H54 (cell line): ENCODE results near the gene MT1B.

Source experiments
- DNase-seq: peaks from one replicate; pipeline ENCODE4 v3.0.0; 2011; ENCODE audit warnings: low spot score, mixed read lengths; ENCODE audit not compliant: insufficient read length
- FAIRE-seq: peaks from 3 replicates; lab custom pipeline; 2011; peaks lifted over from hg19 to GRCh38; lab: Jason Lieb, UNC
- POLR2A ChIP-seq: IDR thresholded peaks from 2 replicates; pipeline ENCODE4 v1.6.1; 2011; ENCODE audit warnings: low read depth, mild to moderate bottlenecking, low read length

The MT1B gene

DNA sequence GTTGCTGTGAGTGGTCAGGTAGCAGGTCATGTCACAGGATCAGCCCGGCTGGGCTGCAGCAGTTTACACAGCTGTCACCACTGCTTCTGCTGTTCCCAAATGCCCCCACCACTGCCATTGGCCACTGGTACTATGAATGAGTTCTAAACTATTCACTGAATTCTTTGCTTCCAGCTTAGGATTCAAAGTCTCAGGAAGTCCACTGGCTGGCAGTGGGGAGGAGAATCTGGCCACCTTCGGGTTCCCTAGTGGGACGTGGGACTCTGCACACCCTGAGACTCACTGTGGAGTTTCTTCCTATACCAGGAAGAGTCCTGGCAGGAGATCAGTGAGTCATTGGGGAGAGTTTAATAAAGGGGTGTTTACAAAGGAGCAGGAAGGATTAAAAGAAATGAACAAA, 37.5 kb downstream of the MT1B start:
- FAIRE-seq (no peak), DNase-seq (no peak)
- no peak for TF ChIP-seq POLR2A

DNA sequence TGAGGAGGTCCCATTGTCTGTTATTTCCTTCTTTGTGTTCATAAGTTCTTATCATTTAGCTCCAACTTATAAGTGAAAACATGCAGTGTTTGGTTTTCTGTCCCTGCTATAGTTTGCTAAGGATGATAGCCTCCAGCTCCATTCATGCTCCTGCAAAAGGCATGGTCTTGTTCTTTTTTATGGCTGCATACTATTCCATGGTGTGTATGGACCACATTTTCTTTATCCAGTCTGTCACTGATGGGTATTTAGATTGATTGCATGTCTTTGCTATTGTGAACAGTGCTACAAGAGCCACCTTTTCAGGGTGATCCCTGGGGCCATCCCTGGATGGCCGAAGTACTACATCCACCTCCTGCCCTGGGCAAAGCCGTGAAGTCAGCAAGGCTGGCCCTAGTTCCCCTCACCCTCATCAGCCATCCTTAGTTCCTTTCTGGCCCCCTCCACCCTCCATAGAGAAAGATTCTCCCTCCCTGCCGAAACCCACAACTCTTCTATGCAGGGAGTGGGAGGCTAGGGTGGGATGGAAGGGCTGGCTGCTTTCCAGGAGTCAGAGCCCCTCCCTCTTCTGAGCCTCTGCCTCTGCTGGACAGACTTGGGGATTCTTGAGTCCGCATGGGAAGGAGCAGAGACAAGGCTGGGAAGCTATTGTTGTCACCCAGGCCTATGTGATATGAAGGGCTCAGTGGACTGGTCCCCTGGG, 38.9 kb downstream of the MT1B start:
- no peak for FAIRE-seq
- no peak for TF ChIP-seq POLR2A
- no peak for DNase-seq

DNA sequence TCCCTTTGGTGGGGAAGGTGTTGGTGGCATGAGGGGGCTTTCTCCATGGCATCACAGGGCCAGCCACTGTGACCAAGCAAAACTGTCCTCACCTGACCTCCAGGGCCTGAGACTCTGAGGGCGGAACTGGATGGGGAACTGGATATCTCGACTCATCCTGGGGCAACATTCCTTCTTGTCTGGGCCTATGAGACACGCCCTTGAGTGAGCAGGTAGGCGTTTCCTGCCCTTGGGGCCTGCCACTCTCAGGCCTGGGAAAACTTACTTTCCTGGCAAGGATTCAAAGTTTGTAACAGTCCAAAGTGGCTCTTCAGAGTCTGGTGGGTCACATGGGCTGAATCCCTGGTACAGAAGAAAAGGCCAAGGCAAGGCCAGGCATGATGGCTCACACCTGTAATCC, 40.2 kb downstream of the MT1B start:
- TF ChIP-seq POLR2A = no peak
- FAIRE-seq = peak; percentile 43

DNA sequence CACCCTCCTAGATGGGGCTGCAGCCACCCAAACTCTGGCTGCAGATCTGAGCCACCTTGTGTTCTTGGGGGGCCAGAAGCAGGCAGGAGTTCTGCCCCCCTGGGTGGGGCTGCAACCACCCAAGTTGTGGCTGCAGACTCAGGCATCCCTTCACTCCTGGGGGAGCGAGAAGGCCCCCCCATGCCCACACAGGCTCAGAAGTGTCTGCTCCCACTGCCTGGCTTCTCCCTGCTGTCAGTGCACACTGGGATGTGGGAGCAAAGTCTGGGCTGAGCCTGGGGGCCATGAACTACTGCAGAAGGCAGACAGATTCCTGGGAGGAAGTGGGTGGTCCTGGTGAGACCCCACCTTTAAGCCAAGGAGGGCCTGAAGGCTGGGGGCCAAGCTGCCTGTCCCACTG, 43.6 kb downstream of the MT1B start:
- DNase-seq = no peak
- no peak for TF ChIP-seq POLR2A
- FAIRE-seq = no peak

More for the DNA sequence above, 40.2 kb downstream of the MT1B start:
- peak; percentile 73 for DNase-seq

DNA sequence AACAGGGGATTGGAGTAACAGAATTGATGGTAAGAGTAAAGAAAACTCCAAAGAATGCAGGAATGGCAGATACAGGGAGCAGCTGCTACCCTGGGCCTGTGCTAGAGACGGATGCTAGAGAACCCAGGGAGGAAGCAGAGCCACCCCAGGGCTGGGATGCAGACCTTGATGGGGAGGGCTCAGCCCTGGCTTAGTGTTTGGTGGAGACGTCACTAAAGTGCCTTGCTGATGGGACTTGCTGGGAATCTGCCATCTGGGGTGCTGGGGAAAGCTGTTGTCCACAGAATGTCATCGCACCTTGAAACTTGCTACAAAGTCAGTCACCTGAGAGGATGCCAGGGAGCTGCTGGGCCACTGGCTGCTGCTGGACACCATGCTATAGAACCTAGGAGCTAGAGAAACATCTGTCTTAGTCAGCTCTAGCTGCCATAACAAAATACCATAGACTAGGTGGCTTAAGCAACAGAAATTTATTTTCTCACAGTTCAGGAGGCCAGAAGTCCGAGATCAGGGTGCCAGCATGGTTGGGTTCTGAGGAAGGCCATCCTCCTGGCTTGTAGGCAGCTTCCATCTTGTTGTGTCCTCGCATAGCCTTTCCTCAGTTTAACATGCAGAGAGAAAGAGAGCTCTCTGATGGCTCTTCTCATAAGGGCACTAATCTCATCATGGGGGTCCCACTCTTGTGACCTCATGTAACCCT, 45.9 kb downstream of the MT1B start:
- FAIRE-seq (no peak), DNase-seq (no peak)
- no peak for TF ChIP-seq POLR2A

DNA sequence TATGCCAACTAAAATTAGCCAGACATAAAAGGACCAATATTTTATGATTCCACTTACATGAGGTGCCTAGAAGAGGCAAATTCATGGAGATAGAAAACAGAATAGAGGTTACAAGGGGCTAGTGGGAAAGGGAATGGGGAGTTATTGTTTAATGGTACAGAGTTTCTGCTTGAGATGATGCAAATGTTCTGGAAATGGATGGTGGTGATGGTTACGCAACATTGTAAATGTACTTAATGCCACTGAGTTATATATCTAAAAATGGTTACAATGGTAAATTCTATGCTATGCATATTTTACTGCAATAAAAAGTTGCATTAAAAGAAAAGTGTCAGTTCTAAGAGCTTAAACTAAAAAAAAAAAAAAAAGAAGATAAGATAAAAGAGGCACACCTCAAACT, 48.5 kb downstream of the MT1B start:
- TF ChIP-seq POLR2A = no peak
- FAIRE-seq (no peak), DNase-seq (no peak)

DNA sequence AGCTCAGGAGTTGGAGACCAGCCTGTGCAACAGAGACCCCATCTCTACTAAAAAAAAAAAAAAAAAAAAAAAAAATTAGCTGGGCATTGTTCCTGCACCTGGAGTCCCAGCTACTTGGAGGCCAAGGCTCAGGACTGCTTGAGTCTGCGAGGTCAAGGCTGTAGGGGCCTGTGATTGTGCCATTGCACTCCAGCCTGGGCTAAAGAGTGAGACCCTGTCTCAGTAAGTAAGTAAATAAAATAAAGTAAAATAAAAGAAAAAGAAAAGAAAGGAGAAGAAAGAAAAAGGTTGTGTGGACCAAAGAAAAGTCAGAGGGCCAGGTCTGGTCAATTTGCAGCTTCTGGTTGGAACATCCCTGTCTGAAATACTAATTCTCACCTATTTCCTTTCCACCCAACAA, 48.9 kb downstream of the MT1B start:
- FAIRE-seq = no peak
- no peak for DNase-seq
- TF ChIP-seq POLR2A = no peak

DNA sequence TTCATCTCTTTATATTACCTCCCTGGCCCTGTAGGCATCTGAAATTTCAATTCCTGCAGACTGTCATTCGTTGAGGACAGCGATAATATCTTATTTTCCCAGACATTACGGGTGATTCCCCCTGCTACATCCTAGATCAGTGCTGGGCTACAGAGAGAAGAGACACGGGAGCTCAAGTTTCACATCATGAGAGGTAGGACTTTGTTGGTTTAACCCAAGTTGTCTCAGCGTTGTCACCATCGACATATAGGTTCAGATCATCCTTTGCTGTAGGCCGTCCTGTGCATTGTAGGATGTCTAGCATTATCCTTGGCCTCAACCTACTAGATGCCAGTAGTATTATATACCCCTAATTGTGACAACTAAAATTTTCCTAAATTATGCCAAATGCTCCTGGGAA, 49.8 kb downstream of the MT1B start:
- no peak for TF ChIP-seq POLR2A
- no peak for FAIRE-seq
- no peak for DNase-seq
